HG02610 (cell line): ENCODE measurements around the gene RAD51B.
A peak's percentile ranks its signal among the peaks of the same experiment; 100 is the strongest.
"Not testable (repeated sequence)": the region's sequence is repeated elsewhere in the genome, so short reads cannot be mapped to it uniquely, and the experiment has no call there.

ENCODE experiments used
- ATAC-seq: cut with Tn5 transposase; IDR thresholded peaks from one replicate; pipeline ENCODE4 v1.9.1; 2021; ENCODE audit warnings: mild to moderate bottlenecking, moderate library complexity; ENCODE audit not compliant: unreplicated experiment

Gene RAD51B

GRCh38 chr14:68062651-68063050, 243.1 kb downstream of the RAD51B start:
- no peak for ATAC-seq

DNA sequence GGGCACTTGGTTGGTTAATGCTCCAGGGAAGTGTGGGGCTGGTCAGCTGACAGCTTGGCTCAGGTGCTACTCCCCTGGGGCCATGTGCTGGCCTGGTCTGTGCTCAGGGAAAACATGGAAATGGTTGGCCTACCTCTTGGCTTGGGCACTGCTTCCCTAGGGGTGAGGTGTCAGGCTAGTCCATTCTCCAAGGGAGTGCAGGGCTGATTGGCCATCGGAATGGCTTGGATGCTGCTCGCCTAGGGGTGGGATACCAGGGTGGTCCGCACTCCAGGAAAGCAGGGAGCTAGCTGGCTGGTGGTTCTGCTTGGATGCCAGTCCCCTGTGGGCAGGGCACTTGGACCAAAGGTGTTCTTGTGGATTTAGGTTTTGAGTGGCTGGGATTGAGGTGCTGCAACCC, 245.7 kb downstream of the RAD51B start:
- no peak for ATAC-seq

DNA sequence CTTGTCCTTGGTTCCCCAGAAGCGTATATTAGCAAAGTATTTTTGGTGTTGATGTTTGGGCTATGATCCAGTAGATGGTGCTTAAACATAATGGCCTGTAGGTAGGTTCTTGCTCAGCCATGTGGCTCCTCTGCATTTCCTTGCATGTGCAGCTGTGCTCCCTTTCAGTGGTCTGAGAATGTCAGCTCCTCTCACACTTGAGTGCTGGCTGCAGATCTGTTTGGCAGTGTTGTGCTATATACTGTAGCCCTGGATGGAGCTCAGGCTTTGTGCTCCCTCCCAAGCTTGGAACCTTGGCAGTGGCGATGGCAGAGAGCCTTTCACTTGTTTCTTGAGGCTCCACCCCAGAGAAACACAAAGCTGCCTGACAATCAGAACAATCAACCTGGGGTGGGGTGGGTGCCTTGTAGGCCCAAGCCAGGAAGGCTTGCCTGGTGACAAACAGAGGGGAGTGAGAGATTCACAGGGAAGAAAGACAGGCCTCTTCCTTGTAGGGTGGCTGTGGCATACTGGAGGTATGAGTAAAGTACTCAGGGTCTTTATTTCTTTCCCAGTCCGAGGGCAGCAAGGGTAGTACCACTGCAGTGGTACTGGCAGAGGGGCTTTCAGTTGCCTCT, 255.3 kb downstream of the RAD51B start:
- no peak for ATAC-seq

DNA sequence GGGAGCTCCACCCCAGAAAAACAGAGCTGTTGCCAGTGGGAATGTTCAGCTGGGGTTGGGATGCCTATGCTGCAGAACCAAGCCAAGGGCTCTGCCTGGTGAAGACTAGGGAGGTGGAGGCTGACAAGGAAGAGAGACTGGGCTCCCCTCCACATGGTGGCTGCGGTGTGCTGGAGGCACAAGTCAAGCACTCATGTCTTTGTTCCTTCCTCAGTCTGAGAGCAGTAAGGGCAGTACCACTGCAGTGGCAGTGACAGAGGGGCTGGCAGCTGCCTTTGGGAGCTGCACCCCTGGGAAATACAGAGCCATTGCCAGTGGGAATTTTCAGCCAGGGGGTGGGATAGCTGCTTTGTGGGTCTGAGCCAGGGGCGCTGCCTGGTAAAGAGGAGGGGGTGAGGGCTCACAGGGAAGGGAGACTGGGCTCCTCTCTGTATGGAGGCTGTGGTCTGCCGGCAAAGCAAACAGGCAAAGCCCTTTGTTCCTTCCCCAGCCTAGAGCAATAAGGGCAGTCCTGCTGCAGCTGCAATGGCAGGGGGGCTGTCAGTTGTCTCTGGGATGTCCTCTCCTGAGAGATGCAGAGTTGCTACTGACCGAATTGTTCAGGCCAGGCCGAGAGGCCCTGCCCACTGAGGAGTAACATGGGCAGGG, 255.9 kb downstream of the RAD51B start:
- ATAC-seq: no peak

- ATAC-seq: no peak
Observed at GRCh38 chr14:68076451-68076850, 256.9 kb downstream of the RAD51B start.

DNA sequence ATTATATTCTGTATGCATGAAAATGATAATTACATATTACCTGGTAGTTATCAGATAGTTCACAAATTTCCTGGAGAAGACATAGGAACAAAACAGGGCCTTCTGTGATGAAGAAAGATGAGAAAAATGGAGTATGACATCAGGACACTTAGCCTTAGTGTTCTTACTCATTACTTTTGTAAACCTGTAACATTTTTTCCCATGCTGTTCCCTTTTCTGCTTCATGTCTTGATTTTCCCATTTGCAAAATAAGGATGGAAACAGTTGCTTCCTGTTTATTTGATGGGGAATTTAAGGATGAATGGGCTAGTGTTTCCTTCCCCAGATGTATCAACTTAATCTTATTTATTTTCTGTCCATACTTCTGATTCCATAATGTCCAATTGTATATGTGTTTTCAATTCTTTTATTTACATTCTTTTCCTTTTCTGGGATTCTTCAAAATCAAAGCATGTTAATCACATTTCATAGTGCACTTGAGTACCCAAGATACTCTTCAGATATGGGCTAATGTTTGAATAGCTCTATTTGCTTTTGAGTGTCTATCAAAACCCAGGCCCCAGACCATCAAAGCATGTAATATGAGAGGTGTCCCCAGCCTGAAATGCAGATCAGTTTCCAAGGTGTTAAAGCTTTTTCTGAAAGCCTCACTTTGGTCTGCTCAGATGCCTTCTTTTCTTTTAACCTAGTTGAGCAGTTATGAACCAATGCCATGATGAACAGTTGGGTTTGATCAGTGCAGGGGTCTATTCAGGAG, 260.5 kb downstream of the RAD51B start:
- no peak for ATAC-seq

DNA sequence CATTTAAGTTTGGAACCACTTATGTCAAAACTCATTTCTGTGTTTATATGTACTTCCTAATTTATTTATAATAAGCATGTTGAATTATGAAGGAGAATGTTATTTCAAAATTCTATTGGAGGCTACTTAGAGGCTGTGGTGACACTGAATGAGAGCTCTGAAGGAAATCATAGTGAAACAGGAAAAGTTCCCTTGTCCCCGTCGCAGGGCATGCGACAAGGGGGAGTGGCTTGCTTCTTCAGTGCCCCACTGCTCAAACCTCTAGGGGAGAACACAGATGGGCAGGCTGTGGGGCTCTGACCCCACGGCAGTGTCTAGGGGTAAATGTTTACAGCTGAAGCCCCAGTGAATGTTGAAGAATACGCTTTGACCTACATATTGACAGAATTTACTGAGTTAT, 261.9 kb downstream of the RAD51B start:
- ATAC-seq: peak; percentile 71

- ATAC-seq: no peak
Observed at GRCh38 chr14:68082698-68083291, 263.2 kb downstream of the RAD51B start.

GRCh38 chr14:68084256-68084655, 264.7 kb downstream of the RAD51B start:
- ATAC-seq: no peak

DNA sequence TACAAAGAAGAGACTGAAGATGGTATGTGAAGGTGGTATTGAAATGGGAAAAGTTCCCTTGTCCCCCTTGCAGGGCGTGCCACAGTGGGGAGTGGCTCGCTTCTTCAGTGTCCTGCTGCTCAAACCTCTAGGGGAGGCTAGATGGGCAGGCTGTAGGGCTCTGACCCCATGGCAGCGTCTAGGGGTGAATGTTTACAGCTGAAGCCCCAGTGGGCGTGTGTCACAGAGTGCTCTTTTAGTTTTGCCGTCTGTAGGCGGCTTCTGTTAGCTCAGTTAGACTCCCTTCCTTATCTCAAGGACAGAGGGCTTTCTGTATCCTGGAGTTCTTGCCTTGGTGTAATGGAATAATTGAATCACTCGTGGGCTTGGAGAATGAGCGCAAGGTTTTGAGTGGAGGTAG, 266.2 kb downstream of the RAD51B start:
- no peak for ATAC-seq

GRCh38 chr14:68088451-68088854, 268.9 kb downstream of the RAD51B start:
- no peak for ATAC-seq

DNA sequence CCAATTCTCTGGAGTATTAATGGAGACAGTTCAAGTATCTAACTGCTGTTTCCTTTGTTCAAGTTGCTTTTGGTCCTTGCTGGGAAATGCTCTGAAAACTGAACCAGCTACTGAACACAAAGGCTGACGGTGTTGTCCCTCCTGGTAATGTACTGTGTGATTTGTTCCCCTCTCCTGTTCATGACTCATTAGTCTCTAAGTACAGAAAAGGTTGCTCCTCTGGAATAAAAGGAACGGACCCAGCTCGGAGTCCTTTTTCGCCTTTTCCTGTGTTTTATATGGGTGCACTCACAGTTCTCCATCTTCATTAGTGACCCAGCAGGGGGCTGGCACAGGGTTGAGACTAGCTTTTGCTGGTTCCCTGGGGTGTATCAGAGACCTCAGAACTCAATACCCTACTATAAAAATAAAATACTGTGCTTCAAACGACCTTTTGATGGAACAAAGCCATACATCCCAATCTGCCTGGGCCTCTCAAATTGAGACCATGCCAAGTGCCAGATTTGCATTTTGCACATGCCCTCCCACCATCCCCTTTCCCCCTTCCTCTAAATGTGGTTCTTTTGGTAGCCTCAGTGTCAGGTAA, 269.7 kb downstream of the RAD51B start:
- ATAC-seq: no peak

GRCh38 chr14:68094158-68094557, 274.6 kb downstream of the RAD51B start:
- no peak for ATAC-seq

DNA sequence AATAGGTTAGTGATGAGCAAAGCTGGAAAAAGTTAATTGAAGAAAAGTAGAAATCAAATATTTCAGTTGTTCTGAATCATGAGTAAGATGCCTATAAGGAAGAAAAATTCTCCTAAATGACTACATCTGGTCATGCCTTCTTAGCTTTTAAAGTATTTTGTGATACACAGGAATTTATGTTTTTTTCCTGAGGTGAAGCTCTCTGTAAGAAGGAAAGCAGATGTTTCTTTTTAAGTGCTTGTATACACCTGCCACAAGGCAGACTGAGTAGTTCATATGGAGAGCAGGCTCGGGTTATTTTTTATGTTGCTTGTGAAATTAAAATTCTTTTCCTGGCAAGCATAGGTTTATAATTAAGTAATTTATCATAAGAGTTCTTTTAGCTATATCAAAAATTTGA, 275.2 kb downstream of the RAD51B start:
- ATAC-seq: no peak

DNA sequence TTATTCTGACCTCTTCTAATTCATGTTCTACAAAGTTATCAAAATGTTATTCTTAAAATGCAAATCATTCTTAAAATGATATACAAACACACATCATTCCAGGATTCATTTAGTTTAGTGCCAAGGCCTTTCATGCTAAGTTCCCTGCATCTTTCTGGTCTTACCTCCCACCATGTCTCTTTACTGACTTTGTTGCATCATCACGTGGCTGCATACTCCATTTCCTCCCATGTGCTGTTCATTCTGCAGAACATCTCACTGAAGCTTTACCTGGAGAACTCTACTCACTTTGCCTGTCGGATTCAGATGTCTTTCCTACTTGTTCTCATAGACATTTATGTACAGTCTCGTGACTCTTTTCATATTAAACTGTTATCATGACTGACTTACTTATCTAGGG, 278.1 kb downstream of the RAD51B start:
- no peak for ATAC-seq

DNA sequence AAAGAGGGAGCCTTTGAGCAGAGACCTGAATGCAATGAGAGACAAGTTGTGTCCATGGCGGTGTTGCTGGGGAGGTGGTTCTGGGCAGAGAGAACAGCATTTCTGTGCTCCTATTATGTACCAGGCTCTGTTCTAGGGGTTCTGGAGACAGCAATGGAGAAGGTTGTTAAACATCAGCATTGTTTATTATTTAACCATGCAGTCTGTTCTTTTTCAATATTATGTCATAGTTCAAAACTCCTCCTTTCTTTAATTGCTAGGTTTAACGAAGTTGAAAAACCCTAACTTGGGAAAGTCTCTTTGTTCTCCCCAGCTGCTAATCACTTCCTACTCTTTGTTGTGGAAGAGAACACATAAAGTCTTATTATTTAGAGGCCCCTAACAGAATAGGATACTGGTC, 279.3 kb downstream of the RAD51B start:
- ATAC-seq: no peak

GRCh38 chr14:68099495-68100045, 280.0 kb downstream of the RAD51B start:
- no peak for ATAC-seq

DNA sequence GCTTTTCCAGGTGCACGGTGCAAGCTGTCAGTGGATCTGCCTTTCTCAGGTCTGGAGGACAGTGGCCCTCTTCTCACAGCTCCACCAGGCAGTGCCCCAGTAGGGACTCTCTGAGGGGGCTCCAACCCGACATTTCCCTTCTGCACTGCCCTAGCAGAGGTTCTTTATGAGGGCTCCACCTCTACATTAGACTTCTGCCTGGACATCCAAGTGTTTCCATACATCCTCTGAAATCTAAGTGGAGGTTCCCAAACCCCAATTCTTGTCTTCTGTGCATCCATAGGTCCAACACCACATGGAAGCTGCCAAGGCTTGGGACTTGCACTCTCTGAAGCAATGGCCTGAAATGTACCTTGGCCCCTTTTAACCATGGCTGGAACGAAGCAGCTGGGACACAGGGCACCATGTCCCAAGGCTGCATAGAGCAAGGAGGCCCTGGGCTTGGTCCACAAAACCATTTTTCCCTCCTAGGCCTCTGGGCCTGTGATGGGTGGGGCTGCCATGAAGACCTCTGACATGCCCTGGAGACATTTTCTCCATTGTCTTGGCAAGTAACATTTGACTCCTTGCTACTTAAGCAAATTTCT, 282.2 kb downstream of the RAD51B start:
- not testable (repeated sequence) for ATAC-seq

DNA sequence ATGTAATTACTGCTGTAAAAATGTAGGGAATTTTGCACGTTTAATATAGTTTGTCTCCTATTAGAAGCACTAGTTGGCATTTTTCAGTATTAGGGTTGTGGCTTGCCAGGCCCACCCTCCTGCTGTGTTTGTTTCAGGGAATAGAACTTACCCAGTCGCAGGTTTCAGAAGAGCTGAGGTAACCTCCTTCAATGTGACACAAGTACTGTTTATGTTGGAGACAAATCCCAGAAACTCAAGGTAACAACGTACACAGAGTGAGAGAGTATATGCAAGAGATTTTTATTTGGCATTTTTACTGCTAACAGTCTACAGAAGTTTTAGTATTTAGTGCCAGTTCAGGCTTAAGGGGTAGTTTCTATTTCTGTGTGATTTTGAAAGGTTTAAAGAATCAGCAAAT, 284.3 kb downstream of the RAD51B start:
- no peak for ATAC-seq

GRCh38 chr14:68104518-68104917, 284.9 kb downstream of the RAD51B start:
- no peak for ATAC-seq

- no peak for ATAC-seq
Observed at GRCh38 chr14:68105816-68106215, 286.2 kb downstream of the RAD51B start.
